HG03095 (cell line): ENCODE measurements around the gene STK10.

Source experiments
- ATAC-seq: cut with Tn5 transposase; IDR thresholded peaks from one replicate; pipeline ENCODE4 v1.9.1; 2021; ENCODE audit warnings: moderate library complexity; ENCODE audit not compliant: unreplicated experiment

STK10 gene

DNA sequence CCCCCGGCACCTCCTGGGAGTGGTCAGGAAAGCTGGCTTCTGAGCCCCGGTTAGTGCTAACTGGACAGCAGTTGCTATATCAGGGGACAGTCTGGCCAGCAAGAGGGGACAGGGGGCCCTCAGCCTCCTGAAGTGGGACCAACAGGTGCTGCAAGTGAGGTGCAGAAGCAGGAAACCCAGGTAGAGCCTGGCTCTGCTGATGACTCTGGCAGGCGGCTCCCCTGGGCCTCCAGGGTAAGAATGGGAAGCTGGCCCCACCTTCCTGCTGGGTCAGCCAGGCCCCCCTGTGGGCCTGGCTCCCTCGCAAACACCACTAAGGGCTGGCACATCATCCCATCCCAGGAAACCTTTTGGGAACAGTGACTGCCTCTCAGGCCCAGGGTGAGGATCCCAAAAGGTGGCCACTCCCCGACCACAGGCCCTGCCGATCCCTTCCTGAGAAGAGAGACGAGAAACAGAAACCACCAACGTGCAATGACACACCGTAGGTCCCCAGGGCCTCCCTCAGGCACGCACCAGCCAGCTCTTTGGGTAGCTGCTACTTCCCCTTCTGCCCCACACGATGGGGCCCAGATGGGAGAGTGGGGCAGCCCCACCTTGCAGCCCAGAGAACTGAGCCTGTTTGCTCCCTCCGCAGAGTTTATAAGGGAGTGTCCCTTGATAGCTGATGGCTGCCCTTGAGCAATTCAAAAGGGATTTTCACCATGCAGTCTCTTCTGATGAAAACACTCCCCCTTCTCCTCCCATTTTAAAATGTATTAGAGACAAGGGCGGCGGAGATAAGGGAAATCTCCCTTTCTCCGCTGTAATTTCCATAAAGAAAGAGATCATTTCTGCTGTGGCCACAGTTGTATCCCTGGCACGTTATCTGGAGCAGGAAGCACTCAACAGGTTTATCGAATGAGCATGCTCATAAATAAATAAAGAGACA is 76.8 kb downstream of the STK10 start:
- peak; percentile 81 for ATAC-seq

DNA sequence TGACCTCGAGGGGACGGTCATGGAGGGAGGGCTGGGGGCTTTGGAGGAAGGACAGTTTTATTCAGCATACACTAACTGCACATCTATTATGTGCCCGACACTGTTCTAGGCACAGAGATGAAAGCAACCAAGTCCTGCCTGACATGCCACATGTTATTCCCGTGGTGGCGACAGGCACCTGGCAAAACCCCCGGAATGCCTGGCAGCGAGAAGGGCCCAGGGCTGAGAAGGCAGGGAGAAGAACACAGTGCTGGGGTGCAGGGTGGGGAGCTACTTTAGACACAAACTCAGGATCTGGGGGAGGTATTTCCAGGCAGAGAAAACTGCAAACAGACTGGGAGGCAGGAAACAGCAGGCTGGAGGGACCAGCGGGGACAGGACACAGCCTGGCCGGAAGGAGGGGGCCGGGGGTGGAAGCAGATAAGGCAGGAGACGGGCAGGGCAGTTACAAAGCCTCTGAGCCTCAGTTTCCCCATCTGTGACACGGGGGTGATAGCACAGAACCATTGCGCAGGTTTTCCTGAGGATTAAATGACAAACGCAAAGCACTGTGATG is 77.7 kb downstream of the STK10 start:
- ATAC-seq, result no peak

DNA sequence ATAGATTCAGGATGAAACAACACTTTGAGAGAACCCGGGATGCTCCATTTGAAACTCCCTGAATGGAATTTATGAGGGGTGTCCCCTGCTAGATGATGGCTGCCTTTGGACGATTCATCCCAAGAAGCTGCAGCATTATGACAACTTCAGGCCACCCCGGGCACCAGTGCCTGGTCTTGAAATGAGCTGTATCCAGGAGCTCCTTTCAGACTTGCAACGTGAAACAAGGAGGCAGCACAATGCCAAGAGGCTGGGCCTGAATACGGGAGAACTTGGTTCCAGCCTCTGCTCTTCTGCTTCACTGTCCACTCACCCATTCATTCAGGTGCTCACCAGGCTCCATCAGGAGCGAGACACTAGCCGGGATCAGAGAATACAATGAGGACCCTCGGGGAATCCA is 78.3 kb downstream of the STK10 start:
- ATAC-seq, result no peak

DNA sequence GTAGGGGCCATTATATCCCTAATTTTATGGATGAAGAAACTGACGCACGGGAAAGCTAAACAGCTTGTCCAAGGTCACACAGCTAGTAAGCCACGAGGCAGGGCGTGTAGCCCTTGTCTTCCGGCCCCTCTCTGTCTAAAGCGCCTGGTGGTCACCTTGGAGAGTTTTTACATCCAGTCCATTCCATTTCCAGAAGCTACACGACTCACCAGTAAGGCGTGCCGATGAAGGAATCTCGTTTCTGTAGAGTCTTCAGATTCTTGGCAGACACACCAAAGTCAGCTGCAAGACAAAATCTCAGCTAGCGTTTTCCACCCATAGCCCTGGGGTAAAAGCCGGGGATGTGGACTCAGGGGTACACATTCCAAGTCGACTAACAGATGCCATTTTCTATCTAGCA is 80.5 kb downstream of the STK10 start:
- ATAC-seq, result no peak

DNA sequence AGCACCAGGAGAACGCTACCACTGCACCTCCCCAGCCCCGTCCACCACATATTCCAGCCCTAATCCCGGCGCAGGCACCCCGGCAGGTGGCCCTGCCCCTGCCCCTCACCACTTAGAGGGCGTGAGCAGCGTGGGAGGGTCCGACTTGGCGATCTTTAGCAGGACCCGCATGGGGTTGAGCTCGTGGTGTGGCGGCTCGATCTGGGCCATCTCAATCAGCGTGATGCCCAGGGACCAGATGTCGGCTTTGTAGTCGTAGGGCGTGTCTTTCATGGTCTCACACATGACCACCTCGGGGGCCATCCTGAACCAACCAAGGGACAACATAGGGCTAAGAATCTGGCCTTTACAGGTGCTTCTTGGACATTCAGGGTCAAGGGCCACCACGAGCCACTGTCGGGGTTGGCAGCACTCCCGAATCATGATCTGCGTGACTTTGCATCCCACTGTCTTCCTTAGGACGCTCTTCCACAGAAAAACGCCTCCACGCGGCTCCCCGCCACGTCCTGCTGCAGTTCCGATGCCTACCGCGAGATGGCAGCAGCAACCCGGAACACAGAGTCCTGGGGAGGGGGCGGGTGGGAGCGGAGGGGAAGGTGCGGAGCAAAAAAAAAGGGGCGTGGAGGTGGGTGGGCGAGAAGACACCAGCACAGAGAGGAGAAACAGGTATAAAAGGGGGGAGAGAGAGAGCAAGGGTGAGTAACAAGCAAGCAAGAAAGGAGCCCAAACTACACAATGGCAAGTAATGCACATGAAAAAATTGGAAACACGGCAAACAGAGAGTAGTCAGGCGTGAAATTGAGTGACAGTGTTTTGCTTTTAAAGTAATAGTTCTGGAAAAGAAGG is 81.3 kb downstream of the STK10 start:
- ATAC-seq, result no peak

DNA sequence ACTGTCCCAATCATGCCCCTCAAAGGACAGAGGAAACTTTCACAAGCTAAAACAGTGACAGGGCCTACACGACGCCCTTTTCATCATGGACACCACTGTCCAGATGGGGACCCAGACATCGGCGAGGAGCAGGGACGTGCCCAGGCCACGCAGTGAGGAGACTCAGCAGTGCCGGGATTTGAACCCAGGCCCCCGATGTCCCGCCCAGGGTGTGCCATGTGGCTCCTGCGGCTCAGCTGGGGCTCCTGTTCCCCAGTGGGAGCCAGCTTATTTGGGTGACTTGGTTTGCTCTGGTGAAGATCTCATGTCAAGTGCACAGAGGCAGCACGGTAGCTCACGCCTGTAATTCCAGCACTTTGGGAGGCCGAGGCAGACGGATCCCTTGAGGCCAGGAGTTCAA is 82.2 kb downstream of the STK10 start:
- no peak for ATAC-seq

DNA sequence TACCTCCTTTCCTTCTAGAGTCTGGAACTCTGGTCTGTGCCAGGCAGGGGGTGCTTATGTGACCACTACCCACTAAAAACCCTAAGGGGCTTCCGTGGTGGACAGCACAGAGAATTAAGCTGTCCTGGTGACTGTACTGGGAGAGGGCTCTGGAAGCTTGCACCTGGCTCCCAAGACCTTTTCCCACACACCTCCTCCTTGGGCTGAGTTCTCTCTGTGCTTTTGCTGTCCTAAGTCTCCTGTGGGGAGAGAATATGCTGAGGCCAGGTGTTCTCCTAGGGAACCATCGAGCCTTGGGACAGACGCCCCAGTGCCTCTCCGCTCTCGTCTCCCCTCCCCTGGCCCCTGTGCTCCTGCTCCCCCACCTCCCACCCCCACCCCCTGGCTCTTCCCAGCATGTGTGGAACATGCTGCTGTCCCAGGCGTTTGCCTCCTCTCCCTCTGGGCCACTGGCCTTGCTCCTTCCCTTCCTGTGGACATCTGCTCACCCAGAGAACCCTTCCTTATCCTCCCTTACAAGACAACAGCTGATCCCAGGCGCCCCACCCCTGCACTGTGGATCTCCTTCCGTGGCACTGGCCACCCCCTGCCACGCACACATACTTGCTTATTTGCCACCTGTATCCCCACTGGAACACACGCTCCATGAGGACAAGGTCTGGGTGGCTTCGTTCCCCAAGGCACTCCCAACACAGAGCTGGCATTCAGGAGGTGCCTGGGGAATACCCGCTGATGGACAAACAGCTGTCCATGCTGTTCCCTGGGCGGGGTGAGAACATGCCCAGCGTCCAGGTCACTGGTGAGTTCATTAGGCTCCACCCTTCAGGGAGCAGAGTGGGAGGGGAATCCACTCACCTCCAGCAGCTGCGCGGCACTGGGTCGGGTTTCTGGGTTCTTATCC is 83.0 kb downstream of the STK10 start:
- no peak for ATAC-seq

DNA sequence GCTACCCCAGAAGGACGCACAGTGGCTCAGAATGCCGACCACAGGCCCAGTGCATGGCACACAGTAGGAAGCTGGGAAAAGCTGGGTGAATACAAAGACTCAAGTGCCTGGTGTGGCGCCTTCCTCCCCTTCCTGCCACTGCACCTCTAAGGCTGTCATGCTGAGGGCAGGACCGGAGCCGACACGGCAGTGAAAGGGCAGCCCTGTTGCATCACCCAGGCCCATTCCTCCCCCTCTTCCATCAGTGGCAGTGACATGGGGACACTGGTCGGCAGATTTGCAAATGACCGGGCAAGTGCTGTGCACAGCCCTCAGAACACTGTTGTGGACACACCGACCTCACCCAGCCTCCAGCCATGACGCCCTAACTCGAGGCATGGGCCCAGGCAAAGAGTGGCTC is 84.0 kb downstream of the STK10 start:
- ATAC-seq, result no peak

DNA sequence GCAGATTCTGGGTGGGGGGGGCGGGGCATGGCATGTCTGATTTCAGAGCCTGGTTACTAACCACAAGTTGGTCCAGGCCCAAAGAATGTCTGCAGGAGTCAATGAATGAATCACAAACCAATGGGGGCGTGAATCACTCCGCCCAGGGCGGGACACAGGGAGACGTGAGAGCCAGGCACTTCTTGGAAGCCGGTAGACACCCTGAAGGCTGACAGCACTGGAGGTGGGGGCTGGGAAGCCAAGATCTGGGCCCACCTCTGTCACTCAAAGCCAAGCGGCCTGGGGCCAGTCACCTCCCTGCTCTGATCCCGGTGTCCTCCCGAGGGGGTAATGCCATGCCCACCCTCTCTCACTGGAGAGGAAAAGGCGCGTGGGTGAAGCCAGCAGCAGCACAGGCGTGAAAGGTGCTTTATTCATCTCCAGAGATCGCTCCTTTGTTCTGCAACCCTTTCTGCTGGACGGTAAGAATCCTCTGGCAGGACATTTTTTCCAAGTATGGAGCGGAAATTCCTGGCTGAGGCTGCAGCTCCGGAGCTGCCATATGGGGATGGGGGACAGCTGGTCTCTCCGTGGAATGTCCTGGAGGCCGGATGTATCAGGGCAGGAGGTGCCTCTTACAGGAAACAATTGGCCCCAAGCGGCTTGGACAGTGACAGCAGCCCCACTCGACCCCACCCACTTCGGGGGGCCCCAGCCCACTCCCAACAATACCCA is 85.0 kb downstream of the STK10 start:
- no peak for ATAC-seq

DNA sequence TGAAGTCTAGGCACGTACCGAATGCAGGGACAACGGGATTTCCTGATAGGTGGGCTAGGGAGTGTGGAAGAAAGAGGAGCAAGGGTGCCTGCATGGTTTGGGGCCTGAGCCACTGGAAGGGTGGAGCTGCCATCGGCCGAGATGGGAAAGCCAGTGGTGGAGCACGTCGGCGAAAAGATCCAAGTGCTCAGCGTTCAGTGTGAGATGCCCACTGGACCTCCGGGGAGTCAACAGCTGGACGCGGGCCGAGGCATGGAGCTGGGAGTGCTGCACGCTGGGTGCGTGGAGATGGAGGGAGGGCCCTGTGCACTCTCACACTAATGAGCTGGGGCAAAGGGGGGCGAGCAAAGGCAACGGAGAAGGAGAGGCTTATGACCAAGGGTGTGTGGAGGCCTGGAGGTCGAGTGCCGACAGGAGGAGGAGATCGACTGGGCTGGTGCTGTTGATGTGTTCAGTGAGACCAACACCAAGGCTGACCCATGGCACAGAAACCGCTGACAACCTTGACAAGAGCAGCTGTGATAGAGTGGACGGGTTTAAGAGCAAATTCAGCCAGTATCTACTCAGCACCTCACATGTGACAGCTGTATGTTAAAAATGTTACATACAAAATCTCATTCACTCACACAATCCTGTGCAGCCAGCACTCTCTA is 85.7 kb downstream of the STK10 start:
- ATAC-seq, result no peak

DNA sequence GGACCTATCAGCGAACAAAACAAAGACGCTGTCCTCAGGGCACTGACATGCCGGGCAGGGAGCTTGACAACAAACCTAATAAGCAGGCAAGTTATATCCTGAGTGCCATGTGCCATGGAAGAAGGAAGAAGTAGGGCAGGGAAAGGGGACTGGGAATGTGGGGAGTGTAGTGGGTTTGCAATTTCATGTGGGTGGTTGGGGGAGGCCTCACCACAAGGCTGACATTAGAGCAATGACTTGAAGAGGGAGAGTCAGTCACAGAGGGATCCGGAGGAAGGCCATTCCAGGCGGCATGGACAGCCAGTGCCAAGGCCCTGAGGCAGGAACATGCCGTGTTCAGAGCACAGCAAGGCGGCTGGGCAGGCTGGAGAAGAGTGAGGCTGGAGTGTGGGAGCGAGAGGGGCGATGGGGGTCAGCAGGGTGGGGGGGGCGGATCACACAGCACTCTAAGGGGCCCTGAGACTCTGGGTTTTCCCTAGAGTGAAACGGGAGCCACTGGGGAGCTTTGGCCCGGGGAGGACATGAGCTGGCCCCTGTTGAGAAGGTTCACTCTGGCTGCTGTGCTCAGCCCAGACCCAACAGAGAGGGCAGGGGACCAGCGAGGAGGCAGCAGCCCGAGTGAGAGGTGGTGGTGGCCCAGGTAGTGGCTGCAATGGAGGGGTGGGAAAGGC is 86.3 kb downstream of the STK10 start:
- ATAC-seq, result no peak

DNA sequence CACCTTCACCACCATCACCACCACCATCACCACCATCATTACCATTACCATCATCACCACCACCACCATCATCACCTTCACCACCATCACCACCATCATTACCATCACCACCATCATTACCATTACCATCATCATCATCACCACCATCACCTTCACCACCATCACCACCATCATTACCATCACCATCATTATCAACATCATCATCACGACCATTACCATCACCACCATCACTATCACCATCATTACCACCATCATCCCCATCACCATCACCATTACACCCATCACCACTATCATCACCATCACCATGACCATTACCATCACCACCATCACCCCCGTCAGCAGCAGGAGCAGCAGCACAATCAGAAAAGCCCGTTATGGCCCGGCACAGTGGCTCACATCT is 89.1 kb downstream of the STK10 start:
- ATAC-seq, result no peak

DNA sequence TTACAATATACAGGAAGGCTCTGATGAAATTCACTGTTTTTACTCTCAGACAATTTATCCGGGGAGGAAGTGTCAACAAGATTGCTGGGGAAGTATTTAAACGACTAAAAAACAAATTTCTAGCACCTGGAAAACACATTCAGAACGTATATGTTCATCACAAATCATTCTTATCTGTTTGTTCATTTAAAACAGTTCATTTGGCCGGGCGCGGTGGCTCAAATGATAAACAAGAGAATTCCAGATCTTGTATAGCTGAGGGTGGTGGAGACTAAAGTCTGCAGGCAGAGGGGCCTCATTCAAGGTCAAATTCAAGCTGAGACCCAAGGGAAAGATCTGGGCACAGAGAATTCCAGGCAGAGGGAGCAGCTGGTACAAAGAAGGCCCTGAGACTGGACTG is 90.0 kb downstream of the STK10 start:
- ATAC-seq, result no peak

DNA sequence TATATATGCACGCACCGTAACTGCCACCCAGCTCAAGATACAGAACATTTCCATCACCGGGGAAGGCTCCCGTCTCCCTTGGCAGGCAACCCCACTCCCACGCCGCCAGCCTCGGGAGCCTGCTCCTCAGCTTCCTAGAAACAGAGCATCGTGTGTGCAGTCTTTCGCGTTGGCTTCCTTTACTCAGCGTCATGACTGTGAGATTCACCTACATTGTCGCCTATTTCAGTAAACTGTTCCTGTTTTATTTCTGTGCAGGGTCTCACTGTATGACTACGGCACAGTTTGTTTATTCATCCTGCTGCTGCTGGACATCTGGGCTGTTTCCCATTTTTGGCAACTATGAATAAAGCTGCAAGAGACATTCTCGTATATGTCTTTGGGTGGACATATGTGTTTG is 90.7 kb downstream of the STK10 start:
- no peak for ATAC-seq

DNA sequence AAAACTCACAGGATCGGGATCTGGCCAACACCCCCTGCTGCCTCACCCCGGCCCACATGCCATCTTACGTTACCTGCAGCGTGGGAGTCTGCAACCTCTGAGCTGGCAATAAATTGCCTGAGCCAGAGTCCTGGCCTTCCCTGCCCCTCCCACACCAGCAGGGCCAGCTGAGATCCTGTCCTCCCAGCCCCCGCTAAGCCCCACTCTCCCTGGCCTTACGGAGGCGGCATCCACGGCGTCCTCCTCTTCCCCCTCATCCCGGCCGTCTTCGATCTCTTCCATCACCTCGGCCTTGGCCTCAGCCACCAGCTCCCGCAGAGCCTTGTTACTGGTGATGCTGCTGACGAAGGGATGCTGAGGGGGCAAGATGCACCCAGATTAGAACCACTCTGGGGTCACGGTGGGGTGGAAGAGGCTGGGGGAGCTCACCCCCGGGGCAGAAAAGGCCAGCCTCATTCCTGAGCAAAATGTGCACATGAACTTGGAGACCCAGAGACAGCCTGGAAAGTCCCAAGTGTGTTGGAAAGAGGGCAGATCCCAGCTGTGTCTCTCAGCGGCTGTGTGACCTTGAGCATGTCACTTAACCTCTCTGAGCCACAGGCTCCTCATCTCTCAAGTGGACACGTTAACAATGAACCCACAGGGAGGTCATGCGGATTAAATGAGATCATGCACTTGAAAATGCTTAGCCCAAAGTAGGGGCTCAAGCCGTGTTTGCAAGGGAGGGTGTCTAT is 91.7 kb downstream of the STK10 start:
- no peak for ATAC-seq

DNA sequence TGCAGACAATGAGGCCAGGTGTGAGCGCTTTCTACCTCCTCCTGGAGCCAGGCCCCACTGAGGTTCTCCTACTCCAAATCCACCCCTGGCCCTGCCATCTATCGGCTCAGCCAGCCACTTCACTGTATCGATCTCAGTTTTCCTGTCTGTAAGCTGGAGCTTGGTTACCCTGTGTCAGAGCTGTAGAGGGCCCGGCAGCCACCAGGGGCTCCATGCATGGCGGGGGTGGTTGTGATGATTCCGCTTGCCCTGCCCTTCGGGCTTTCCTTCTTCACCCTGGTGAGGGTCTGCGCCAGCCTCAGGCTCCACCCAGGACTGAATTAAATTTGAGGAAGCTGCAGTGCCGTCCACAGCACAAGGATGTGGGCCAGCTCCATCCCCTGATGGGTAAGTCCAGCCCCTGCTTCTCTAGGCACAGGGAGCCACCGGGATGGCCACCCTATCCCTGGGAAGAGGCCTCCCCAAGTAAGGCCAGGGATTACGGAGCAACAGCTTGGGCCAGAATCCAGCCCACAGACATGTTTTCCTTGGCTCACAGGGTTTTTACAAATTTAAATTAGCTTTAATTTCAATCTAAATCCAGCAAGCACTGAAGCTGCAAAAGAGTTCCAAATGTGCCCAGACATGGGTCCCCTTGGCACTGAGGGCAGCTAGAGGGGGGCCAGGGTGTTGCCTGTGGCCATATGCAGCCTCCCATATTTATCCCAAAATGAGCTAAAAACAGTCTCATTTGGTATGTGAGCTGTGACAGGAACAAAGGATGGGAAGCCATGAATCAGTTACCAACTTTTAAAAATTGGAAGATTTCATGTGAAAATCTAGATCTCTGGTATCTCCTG is 92.4 kb downstream of the STK10 start:
- no peak for ATAC-seq

DNA sequence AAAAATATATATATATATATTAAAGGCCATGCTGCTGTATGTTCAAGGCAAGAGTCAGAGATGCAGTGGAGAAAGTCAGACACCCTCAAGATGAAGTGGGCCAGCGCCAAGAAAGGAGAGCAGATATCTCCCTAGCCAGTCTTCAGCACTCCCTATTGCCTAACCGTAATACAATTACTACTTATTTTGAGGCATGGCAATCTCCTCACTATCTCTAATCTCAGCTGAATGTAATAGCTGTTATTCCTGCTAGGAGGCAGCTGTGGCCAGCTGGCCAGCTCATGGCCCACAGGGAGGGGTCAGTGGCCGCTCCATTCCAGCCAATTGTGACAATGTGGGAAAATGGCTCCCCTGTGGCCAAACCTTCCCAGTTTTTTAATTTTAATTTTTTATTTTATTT is 94.1 kb downstream of the STK10 start:
- no peak for ATAC-seq
